NCI-H2081 treated with DMSO at 0.1 percent for 48 hours (cell line): ENCODE measurements around the gene TXK.

Source experiments
- DNase-seq: peaks from one replicate; lab custom pipeline; 2025; lab: John Stamatoyannopoulos, UW

The TXK gene

DNA sequence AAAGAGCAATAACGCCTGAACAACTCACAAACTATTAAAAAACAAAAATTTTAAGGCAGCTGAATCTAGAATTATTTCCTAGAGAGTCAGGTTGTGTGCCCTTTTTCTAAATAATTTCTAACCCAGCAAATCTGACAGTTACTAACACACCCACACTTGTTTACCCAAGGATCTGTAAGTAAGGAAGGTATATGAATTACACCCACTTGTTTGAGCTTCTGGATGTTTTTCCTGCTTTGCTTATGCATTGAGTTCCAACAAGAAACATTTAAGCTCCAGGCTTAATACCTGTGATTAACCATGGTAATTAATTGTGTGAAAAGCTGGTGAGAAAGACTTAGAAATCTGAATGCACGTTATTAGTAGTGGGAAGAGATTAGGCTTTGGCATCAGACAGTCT lies 115.9 kb downstream of the TXK start:
- no peak for DNase-seq

DNA sequence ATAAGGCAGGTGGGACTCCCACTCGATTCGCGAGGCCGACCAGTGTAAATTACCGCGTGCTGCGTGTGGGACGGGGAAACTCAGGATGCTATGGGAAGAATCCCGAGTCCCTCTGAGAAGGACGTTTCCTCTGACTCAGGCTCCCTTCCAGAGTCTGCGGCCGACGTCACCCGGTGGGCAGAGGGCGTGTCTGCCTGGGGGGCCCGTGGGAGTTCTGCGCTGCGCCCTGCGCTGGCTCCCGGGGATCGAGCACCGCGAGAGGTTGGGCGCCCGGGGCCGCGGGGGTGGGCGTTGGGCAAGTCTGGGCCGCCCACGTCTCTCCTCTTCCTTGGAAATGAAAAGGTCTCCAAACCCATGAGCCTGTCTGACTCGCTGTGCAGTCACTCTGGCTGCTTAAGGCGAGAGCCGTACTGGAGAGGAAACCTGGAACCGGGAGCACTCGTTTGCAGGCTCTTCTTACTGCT lies 116.9 kb downstream of the TXK start:
- no peak for DNase-seq
